CD4-positive, alpha-beta T cell treated with Interleukin-17A for 1 hour (primary cell): ENCODE results near the gene SERPINB10.

Source experiments
- DNase-seq: peaks from one replicate; pipeline ENCODE4 v3.0.0-alpha.2; 2020

SERPINB10 gene

GRCh38 chr18:63907664-63908063 is at the start of gene SERPINB10:
Gene SERPINB10 (plus strand): TSS chr18:63907958. CDS start chr18:63915511, 7,553 bp downstream.
- no peak for DNase-seq

GRCh38 chr18:63858456-63858855 is 49.3 kb upstream of the SERPINB10 start:
- no peak for DNase-seq

- no peak for DNase-seq
Observed at GRCh38 chr18:63859781-63860475, 47.8 kb upstream of the SERPINB10 start.

- no peak for DNase-seq
Observed at GRCh38 chr18:63860531-63860930, 47.2 kb upstream of the SERPINB10 start.

- no peak for DNase-seq
Observed at GRCh38 chr18:63867368-63868125, 40.2 kb upstream of the SERPINB10 start.

GRCh38 chr18:63868546-63868945 is 39.2 kb upstream of the SERPINB10 start:
- no peak for DNase-seq

GRCh38 chr18:63869374-63869773 is 38.4 kb upstream of the SERPINB10 start:
- no peak for DNase-seq

- no peak for DNase-seq
Observed at GRCh38 chr18:63869851-63870250, 37.9 kb upstream of the SERPINB10 start.

- DNase-seq: no peak
Observed at GRCh38 chr18:63871836-63872235, 35.9 kb upstream of the SERPINB10 start.

GRCh38 chr18:63872586-63872985 is 35.2 kb upstream of the SERPINB10 start:
- DNase-seq: no peak

- DNase-seq: no peak
Observed at GRCh38 chr18:63878343-63878742, 29.4 kb upstream of the SERPINB10 start.

- DNase-seq: no peak
Observed at GRCh38 chr18:63878925-63879324, 28.8 kb upstream of the SERPINB10 start.

- no peak for DNase-seq
Observed at GRCh38 chr18:63879709-63880108, 28.0 kb upstream of the SERPINB10 start.

- no peak for DNase-seq
Observed at GRCh38 chr18:63881851-63882250, 25.9 kb upstream of the SERPINB10 start.

GRCh38 chr18:63882333-63883141 is 25.2 kb upstream of the SERPINB10 start:
- no peak for DNase-seq

GRCh38 chr18:63883617-63884016 is 24.1 kb upstream of the SERPINB10 start:
- DNase-seq: no peak

GRCh38 chr18:63887424-63887823 is 20.3 kb upstream of the SERPINB10 start, which contains the start of gene SERPINB2:
Gene SERPINB2 (plus strand): TSS chr18:63887705. CDS start chr18:63891445, 3,740 bp downstream.
- no peak for DNase-seq

GRCh38 chr18:63888470-63889190 is 19.1 kb upstream of the SERPINB10 start:
- no peak for DNase-seq

- DNase-seq: no peak
Observed at GRCh38 chr18:63889626-63890025, 18.1 kb upstream of the SERPINB10 start.

GRCh38 chr18:63890237-63890949 is 17.4 kb upstream of the SERPINB10 start:
- DNase-seq: no peak

GRCh38 chr18:63890950-63891304 is 16.8 kb upstream of the SERPINB10 start:
- DNase-seq: no peak

- no peak for DNase-seq
Observed at GRCh38 chr18:63892566-63892965, 15.2 kb upstream of the SERPINB10 start.
